SK-N-SH (cell line): ENCODE data around the gene KANSL3. TPM values are rescaled to one million over a fixed set of nuclear protein-coding genes. Genes with fewer than 3 reads are reported as not detected.

ENCODE experiments used
- CTCF ChIA-PET: fragments of 300-600, 350-600 bp; formaldehyde crosslinking; extraction: SDS; loops from one replicate; lab custom pipeline; 2021; lab: Yijun Ruan, JAX
- POLR2A ChIA-PET: fragments of 350-600 bp; sonication (Branson Sonifier 250); formaldehyde crosslinking; extraction: SDS; loops from one replicate; lab custom pipeline; 2020; ENCODE audit warnings: antibody characterized with exemption, inconsistent platforms; lab: Yijun Ruan, JAX
- DNase-seq: peaks from one replicate; pipeline ENCODE4 v3.0.0; 2012
- H2AFZ ChIP-seq: fragments of 200-600 bp; sonication (generic); 2 replicates; pipeline ENCODE4 v1.8.1; 2016; ENCODE audit warnings: antibody characterized with exemption, mild to moderate bottlenecking, low read depth
- H3F3A ChIP-seq: fragments of 200-600 bp; sonication (generic); replicated peaks from 2 replicates; pipeline ENCODE3; 2016; ENCODE audit warnings: antibody characterized with exemption, mild to moderate bottlenecking; ENCODE audit not compliant: insufficient read depth
- H3K27ac ChIP-seq, 2 experiments: fragments of 200-500 bp in 1 of 2; fragments of 200-600 bp in 1 of 2; sonication (Bioruptor generic) in 1 of 2; sonication (generic), shearing (Covaris generic) in 1 of 2; 2 replicates each; pipeline versions ENCODE4 v1.5.1 to v1.6.1; 2014 to 2016; ENCODE audit warnings: low read depth in 2 of 2, inconsistent platforms in 1 of 2, low read length in 1 of 2, mild to moderate bottlenecking in 1 of 2, mixed read lengths in 1 of 2
- H3K27me3 ChIP-seq: fragments of 200-600 bp; sonication (generic), shearing (Covaris generic); 2 replicates; pipeline ENCODE4 v1.6.1; 2016; ENCODE audit warnings: mixed run types; ENCODE audit not compliant: insufficient read depth
- H3K36me3 ChIP-seq, 2 experiments: fragments of 200-500 bp in 1 of 2; fragments of 200-600 bp in 1 of 2; sonication (Bioruptor generic) in 1 of 2; sonication (generic) in 1 of 2; replicated peaks in 1 of 2; 2 replicates each; pipeline versions ENCODE3 to v1.5.1; 2014 to 2016; ENCODE audit warnings: low read length in 1 of 2, mild to moderate bottlenecking in 1 of 2; ENCODE audit not compliant: insufficient read depth in 2 of 2, control insufficient read depth in 1 of 2
- H3K4me1 ChIP-seq, 2 experiments: fragments of 200-500 bp in 1 of 2; fragments of 200-600 bp in 1 of 2; sonication (Bioruptor generic) in 1 of 2; sonication (generic), shearing (Covaris generic) in 1 of 2; 2 replicates each; pipeline versions ENCODE4 v1.5.1 to v1.6.1; 2014 to 2016; ENCODE audit warnings: low read depth in 1 of 2, low read length in 1 of 2, mixed run types in 1 of 2; ENCODE audit not compliant: insufficient read depth in 2 of 2, control insufficient read depth in 1 of 2
- H3K4me2 ChIP-seq: fragments of 200-600 bp; sonication (generic), shearing (Covaris generic); 2 replicates; pipeline ENCODE4 v1.6.1; 2017; ENCODE audit warnings: mixed run types
- H3K4me3 ChIP-seq, 2 experiments: fragments of 200-500 bp in 1 of 2; fragments of 200-600 bp in 1 of 2; sonication (Bioruptor generic) in 1 of 2; sonication (generic), shearing (Covaris generic) in 1 of 2; 2 replicates each; pipeline versions ENCODE4 v1.5.1 to v1.8.1; 2014 to 2016; ENCODE audit warnings: low read depth in 2 of 2, inconsistent platforms in 1 of 2, low read length in 1 of 2, mild to moderate bottlenecking in 1 of 2, mixed read lengths in 1 of 2, moderate library complexity in 1 of 2
- H3K79me2 ChIP-seq: fragments of 200-600 bp; sonication (generic); 2 replicates; pipeline ENCODE4 v1.8.1; 2017; ENCODE audit warnings: mild to moderate bottlenecking; ENCODE audit not compliant: insufficient read depth
- H3K9ac ChIP-seq: fragments of 200-600 bp; sonication (generic); 2 replicates; pipeline ENCODE4 v1.6.1; 2017; ENCODE audit warnings: mixed run types
- H3K9me2 ChIP-seq: fragments of 200-600 bp; sonication (generic); 2 replicates; pipeline ENCODE4 v1.6.1; 2017; ENCODE audit warnings: mixed run types
- H3K9me3 ChIP-seq: fragments of 200-600 bp; sonication (generic); 2 replicates; pipeline ENCODE4 v1.6.1; 2017; ENCODE audit warnings: mixed run types, mild to moderate bottlenecking, moderate library complexity
- H4K20me1 ChIP-seq: fragments of 200-600 bp; sonication (generic); 2 replicates; pipeline ENCODE4 v1.6.1; 2017; ENCODE audit warnings: mild to moderate bottlenecking, mixed run types; ENCODE audit not compliant: insufficient read depth
- CHD2 ChIP-seq: fragments of 150-350 bp; IDR thresholded peaks from 2 replicates; pipeline ENCODE4 v1.6.1; 2018; ENCODE audit warnings: low read length; ENCODE audit not compliant: partially characterized antibody
- EZH2phosphoT487 ChIP-seq: fragments of 200-600 bp; sonication (generic); IDR thresholded peaks from 2 replicates; pipeline ENCODE4 v1.6.1; 2017; ENCODE audit warnings: low read depth, mixed run types, mild to moderate bottlenecking, antibody characterized with exemption, moderate library complexity, borderline replicate concordance
- FOSL2 ChIP-seq: IDR thresholded peaks from 2 replicates; pipeline ENCODE4 v1.4.0; 2012; ENCODE audit warnings: low read depth, mild to moderate bottlenecking, moderate library complexity, borderline replicate concordance
- FOXJ3 ChIP-seq: sonication (generic); formaldehyde crosslinking; IDR thresholded peaks from 2 replicates; pipeline ENCODE4 v1.5.1; 2020; ENCODE audit warnings: mild to moderate bottlenecking, missing genetic modification reagents
- IRF3 ChIP-seq: fragments of 150-350 bp; IDR thresholded peaks from 2 replicates; pipeline ENCODE4 v1.6.1; 2016; ENCODE audit warnings: mild to moderate bottlenecking, low read depth, low read length
- JUND ChIP-seq: IDR thresholded peaks from 2 replicates; pipeline ENCODE4 v1.4.0; 2012
- MEF2A ChIP-seq: IDR thresholded peaks from 2 replicates; pipeline ENCODE4 v1.4.0; 2012; ENCODE audit warnings: low read depth, borderline replicate concordance
- MXI1 ChIP-seq: IDR thresholded peaks from 2 replicates; pipeline ENCODE4 v1.6.1; 2012; ENCODE audit warnings: mild to moderate bottlenecking, low read depth, low read length, improper control_type of control experiment
- NRF1 ChIP-seq: IDR thresholded peaks from 2 replicates; pipeline ENCODE4 v1.6.1; 2012; ENCODE audit warnings: low read depth, mild to moderate bottlenecking, low read length
- RAD21 ChIP-seq: IDR thresholded peaks from 2 replicates; pipeline ENCODE4 v1.6.1; 2012; ENCODE audit warnings: mild to moderate bottlenecking, low read length
- RCOR1 ChIP-seq: fragments of 150-350 bp; IDR thresholded peaks from 2 replicates; pipeline ENCODE4 v1.6.1; 2017; ENCODE audit warnings: antibody characterized with exemption, low read length
- RFX5 ChIP-seq: IDR thresholded peaks from 2 replicates; pipeline ENCODE4 v1.6.1; 2012; ENCODE audit warnings: mild to moderate bottlenecking, improper control_type of control experiment, low read length
- RXRA ChIP-seq: IDR thresholded peaks from 2 replicates; pipeline ENCODE4 v1.4.0; 2012; ENCODE audit warnings: low read depth, mild to moderate bottlenecking, borderline replicate concordance
- SIN3A ChIP-seq: IDR thresholded peaks from 2 replicates; pipeline ENCODE4 v1.6.1; 2012; ENCODE audit warnings: low read depth, mild to moderate bottlenecking, low read length, moderate library complexity, borderline replicate concordance
- SMC3 ChIP-seq: IDR thresholded peaks from 2 replicates; pipeline ENCODE4 v1.6.1; 2012; ENCODE audit warnings: low read depth, low read length, improper control_type of control experiment
- TAF1 ChIP-seq: IDR thresholded peaks from 2 replicates; pipeline ENCODE4 v1.6.1; 2012; ENCODE audit warnings: low read depth, mild to moderate bottlenecking, low read length, moderate library complexity, borderline replicate concordance
- TCF12 ChIP-seq: IDR thresholded peaks from 2 replicates; pipeline ENCODE4 v1.4.0; 2012
- USF2 ChIP-seq: fragments of 150-350 bp; IDR thresholded peaks from 2 replicates; pipeline ENCODE4 v1.6.1; 2017; ENCODE audit warnings: antibody characterized with exemption, low read length, low read depth, borderline replicate concordance
- ZBTB33 ChIP-seq: IDR thresholded peaks from 2 replicates; pipeline ENCODE4 v1.4.0; 2012; ENCODE audit warnings: low read depth, borderline replicate concordance
- WGBS: methylation state at CpG from one replicate; pipeline ENCODE4 v1.1.6; 2017; ENCODE audit warnings: low lambda C conversion rate; 5-methylcytosine and 5-hydroxymethylcytosine counted together
- polyA plus RNA-seq, 3 experiments: library from polyadenylated mRNA; depleted of rRNA; stranded (reverse); fragments of >200 nt; gene quantifications; 2 replicates each; pipeline ENCODE4 v1.2.3, GENCODE V29; 2012

KANSL3 gene
- polyA plus RNA-seq, 1 of the 3 experiments (the other 2 are of a cell fraction), result 10.7 TPM

GRCh38 chr2:96683307-96683706 is 45.2 kb upstream of the KANSL3 start (continued):
- no peak for TF ChIP-seq IRF3
- no peak for TF ChIP-seq RFX5
- TF ChIP-seq NRF1, result no peak
- TF ChIP-seq SMC3, result no peak

GRCh38 chr2:96681540-96681939 is 43.4 kb upstream of the KANSL3 start:
- Histone ChIP-seq H3K9ac (no peak overlapping the region), H3K36me3 (no peaks in the 10 kb centered on the region), H3K27me3 (no peaks in the 10 kb centered on the region; the same call in 1 of the 2 replicates), H4K20me1 (no peaks in the 10 kb centered on the region), H3K27ac (no peak overlapping the region), H3K9me2 (no peaks in the 10 kb centered on the region), H3K9me3 (no peaks in the 10 kb centered on the region), H3K4me3 (no peak overlapping the region), H3K79me2 (no peaks in the 10 kb centered on the region), H2AFZ (no peak overlapping the region), H3F3A (no peaks in the 10 kb centered on the region), H3K4me1 (peaks cover 0 to 17% of the 10 kb centered on the region in 2 experiments; a peak in 1 of 4 replicates), H3K4me2 (no peak overlapping the region)
- ChIA-PET POLR2A (no interaction called here), CTCF (interaction anchor here (0.8 kb wide), 1 partner anchor 13 kb away, joined by 3 read pairs; no protein-coding TSS in a partner anchor)
- TF ChIP-seq TAF1, result no peak
- TF ChIP-seq JUND, result no peak
- no peak for TF ChIP-seq RAD21
- TF ChIP-seq SIN3A, result no peak
- no peak for DNase-seq
- WGBS, result 85% methylated on average over 4 of the region's 4 CpGs

- Histone ChIP-seq H4K20me1 (no peaks in the 10 kb centered on the region), H3K4me2 (no peak overlapping the region), H3K9me3 (no peaks in the 10 kb centered on the region), H3K9me2 (no peaks in the 10 kb centered on the region), H3K4me1 (peaks cover 0 to 10% of the 10 kb centered on the region in 2 experiments; a peak in 1 of 4 replicates), H3K4me3 (no peak overlapping the region), H3K9ac (no peak overlapping the region), H3K27me3 (no peaks in the 10 kb centered on the region; the same call in 1 of the 2 replicates), H3K27ac (no peak overlapping the region), H3K79me2 (no peaks in the 10 kb centered on the region), H2AFZ (no peak overlapping the region), H3F3A (no peaks in the 10 kb centered on the region), H3K36me3 (no peaks in the 10 kb centered on the region)
- POLR2A ChIA-PET, result no interaction called here
- CTCF ChIA-PET, result no interaction called here
- WGBS, result 76% methylated on average over 5 of the region's 5 CpGs
- no peak for DNase-seq
- TF ChIP-seq FOSL2, result no peak
- no peak for TF ChIP-seq FOXJ3 (CRISPR knock-in tag)
- no peak for TF ChIP-seq USF2
- TF ChIP-seq CHD2, result no peak
- TF ChIP-seq ZBTB33, result no peak
- TF ChIP-seq MEF2A, result no peak
- no peak for TF ChIP-seq RCOR1
- TF ChIP-seq MXI1, result no peak
- no peak for TF ChIP-seq EZH2phosphoT487
- TF ChIP-seq RXRA, result no peak
- TF ChIP-seq JUND, result no peak
- TF ChIP-seq TCF12, result no peak
- TF ChIP-seq NRF1, result no peak
- no peak for TF ChIP-seq TAF1
- TF ChIP-seq RAD21, result no peak
Observed at GRCh38 chr2:96680561-96681141, 42.5 kb upstream of the KANSL3 start.
